CD4-positive, alpha-beta T cell treated with Interleukin-17A for 4 hours (primary cell): ENCODE measurements around the gene IL17RD.

Experiments
- DNase-seq: peaks from one replicate; pipeline ENCODE4 v3.0.0-alpha.2; 2020; ENCODE audit warnings: mixed read lengths

The IL17RD gene

DNA sequence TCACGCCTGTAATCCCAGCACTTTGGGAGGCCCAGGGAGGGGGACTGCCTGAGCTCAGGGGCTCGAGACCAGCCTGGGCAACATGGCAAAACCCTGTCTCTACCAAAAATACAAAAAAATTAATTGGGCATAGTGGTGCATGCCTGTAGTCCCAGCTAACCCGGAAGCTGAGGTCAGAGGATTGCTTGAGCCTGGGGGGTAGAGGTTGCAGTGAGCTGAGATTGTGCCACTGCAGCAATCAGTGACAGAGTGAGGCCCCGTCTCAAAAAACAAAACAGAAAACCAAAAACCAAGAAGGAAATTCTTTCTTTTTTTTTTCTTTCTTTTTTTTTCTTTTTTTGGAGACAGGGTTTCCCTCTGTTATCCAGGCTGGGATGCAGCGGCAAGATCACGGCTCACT, 101.2 kb downstream of the IL17RD start:
- DNase-seq = no peak

DNA sequence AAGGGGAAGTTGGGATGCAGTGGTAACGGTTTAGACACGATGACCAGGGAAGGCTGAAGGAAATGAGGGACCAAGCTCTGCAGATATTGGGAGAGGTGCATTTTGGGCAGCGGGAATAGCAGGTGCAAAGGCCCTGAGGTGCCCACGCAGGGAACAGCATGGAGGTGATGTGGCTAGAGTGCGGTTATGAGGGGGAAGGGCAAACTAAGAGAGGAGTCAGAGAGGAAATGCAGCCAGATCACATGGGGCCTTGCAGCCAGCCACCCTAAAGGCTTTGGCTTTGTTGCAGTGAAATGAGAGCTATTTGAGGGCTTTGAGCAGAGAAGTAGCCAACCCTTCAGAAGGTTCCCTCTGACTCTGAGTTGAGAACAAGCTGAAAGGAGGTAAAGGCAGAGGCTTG, 102.1 kb downstream of the IL17RD start:
- no peak for DNase-seq

DNA sequence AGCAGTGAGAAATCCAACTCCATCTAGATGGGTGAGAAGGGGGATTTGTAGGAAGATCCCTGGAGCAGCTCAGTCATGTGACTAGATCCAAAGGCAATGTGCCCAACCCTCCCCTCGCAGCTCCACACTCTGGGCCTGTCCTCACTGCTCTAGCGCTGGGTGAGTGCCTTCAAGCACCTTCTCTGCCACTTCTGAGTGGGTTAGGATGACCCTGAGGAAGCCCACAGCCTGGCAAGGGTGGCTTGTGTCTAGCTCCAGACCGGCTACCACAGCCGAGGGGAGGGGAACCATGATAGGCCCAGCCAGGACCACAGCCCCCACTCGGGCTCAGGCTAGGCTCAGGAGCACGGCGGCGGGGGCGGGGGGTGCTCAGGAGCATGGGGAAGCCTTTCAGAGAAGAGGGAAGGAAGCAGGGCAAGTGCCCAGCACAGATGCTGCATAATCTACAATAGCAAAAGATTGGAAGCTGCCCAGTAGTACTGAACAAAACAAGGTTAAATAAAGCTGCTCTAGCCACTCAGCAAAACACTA, 103.0 kb downstream of the IL17RD start:
- no peak for DNase-seq

DNA sequence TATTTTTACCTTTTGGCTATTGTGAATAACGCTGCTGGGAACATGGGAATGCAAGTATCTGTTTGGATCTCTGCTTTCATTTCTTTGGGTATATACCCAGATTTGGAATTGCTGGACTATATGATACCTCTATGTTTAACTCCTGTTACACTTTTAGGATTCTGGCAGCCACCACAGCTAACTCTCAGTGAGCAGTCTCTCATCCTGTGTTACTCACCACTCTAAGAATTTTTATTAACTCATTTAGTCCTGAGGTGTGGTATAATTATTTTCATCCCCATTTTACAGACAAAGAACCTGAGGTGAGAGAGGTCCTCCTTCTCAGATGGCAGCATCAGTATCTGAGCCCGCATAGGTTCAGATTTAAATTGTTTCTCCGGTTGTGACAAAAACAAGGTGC, 103.6 kb downstream of the IL17RD start:
- no peak for DNase-seq

DNA sequence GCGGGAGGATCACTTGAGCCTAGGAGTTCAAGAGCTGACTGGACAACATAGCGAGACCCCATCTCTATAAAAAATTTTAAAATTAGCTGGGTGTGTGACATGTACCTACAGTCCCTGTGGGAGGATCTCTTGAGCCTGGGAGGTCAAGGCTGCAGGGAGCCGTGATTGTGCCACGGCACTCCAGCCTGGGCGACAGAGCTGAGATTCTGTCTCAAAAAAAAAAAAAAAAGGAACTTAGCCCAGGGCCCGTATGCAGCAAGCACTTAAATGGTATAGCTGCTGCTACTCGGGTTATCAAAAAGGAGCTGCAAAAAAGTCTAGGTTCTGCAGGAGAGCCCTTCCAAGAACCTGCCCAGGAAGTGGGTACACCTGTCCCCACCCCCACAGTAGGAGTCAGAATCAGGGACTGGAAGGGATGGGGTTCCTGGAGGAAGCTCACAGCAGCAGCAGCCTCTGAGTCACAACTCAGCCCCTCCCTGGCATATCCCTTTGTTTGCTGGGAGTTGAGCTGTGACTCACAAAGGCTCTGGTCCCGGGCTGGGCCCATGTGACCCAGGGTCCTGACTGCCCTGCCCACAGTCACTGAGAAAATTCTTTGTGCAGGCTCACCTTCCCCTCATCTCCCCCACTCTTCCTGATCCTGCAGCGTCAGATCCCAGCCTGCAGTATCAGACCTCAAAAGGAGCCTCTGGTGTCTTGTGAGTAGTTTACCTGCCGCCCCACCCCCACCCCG, 104.9 kb downstream of the IL17RD start, which contains the start of gene SPATA12:
Gene SPATA12, plus strand, starts transcription at position 576 of the 733 bp plus-strand sequence. CDS start 13,031 bp downstream, outside the sequence.
- DNase-seq = no peak

DNA sequence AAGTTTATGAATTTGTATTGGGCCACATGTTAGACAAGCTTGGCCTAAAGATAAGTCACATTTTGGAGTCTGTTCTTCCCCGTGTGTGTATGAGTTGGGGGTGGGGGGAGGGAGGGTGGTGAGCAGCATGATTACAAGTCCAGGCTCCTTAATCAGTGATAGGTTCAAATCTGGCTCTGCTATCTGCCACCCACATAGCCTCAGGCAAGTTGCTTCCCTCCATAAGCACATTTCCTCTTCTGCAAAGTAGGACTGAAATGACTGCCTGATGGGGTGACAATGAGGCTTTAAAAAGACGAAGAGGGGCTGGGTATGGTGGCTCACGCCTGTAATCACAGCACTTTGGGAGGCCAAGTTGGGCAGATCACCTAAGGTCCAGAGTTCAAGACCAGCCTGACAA, 105.7 kb downstream of the IL17RD start:
- DNase-seq = no peak

DNA sequence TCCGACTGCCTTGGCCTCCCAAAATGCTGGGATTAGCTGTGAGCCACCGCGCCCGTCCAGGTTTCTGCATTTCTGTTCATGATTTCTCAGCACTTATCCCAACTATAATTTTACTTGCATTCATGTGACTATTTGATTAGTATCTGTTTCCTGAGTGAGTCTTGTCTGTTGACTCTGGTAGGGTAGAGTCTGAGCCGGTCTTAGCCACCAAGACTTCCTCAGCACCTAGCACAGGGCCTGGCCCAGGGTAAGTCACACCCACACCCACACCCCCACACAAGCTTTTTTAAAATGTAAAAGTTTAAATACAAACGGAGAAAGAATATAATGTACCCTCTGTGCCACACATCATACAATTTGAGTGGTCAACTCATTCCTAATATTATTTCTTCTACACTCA, 107.8 kb downstream of the IL17RD start:
- DNase-seq = no peak

DNA sequence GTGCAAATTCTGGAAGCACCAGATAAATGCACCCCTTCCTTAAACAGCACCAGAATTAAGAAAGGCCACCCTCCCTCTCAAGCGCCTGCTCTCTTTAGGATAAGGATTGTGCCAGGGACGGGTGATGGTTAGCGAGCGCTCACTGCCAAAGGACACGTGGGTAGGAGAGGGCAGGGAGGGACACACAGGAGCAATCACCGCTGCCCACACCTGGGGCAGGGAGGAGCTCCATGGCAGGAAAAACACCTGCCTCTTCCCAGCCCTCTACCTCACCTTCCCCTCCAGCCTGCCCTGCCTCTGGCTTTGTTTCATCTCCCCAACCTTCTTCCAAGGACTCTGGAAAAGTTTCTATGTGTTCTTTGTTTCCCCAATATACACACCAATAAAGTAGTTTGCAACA, 112.0 kb downstream of the IL17RD start:
- DNase-seq = no peak

DNA sequence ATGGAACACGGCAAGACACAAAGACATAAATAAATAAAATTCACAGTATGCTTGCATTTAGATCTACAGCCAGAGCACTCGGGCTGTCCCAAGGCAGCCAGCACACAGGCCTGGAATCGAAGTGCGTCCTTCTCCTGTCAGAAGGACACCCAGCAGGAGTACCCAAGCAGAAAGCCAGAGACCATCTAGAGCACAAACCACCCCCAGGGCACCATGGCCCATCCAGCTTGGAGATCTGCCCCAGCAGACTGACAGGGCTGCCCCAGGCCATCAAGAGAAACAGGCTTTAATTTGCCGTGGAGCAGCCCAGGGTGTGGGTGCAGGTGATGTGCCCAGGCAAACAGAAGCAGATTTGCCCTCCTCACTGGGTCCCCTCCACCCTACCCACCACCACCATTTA, 112.5 kb downstream of the IL17RD start:
- no peak for DNase-seq

DNA sequence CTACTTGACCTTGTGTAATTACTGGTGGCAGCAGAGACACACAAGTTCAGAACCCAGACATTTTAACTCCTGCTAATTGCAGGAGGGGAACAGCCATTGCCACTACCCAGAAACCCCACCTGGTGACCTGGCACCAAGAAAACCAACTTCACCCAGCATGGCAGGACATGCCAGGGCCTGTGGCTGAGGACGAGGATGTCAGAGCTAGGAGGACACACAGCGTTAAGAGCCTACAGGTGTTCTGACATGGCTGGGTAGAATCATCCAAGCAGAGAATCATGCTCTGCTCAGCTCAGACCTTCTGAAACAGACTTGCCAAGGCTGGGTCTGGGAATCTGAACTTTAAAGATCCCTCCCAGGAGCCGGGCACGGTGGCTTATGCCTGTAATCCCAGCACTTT, 116.4 kb downstream of the IL17RD start:
- DNase-seq = no peak

DNA sequence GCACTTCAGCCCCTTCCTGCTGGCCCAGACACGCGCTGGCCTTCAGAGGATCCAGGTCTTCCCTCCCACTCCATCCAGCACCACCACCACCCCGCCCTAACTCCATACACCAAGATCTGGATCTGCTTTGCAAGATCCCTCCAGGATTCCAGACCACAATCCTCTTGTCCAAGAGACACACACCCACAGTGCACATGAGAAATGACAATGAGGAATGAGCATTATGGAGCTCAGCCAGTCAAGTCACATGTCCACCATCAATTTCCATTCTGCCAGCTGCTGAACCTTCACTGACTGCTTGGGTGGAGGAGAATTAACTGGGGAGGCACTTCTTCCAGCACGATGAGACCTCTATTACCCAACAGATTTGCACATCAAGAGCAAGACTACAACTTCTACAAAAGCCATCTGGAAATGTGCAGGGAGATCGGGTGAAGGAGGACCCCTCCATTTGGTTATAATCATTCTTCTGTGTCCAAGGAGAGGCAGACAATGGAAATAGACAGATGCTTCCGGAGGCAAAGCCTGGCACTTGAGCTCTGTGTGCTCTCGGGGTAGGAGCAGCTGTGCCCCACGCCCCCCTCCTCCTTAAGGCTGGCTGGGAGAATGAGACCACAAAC, 117.0 kb downstream of the IL17RD start:
- no peak for DNase-seq

DNA sequence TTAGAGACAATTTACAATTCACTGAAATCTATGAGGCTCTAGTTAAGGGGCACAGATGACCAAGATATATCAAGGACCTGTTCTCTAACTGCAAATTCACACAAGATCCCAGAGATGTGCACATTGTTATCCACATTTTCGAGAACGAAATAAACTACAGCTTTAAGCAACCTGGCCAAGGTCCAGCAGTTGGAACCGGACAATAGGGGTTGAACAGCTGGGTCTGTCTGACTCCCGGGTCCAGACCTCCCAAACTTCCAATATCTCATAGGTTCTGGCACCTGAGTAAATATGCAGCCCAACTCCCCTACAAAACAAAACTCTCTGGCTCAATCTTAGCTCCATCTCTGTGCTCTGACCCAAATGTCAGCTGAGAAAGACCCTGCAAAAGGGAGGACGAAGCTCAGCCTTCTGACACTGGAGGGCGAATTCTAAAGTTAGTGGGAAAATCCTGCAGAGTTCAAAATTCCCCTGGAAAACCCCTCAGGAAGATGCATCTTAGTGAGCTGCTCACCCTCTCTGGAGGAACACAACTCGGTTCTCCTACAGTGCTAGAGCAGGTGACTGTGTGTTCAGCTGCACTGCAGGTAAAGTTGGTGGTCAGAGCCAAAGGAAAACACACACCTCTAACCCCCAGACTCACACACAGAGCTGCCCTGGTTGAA, 118.9 kb downstream of the IL17RD start:
- no peak for DNase-seq

DNA sequence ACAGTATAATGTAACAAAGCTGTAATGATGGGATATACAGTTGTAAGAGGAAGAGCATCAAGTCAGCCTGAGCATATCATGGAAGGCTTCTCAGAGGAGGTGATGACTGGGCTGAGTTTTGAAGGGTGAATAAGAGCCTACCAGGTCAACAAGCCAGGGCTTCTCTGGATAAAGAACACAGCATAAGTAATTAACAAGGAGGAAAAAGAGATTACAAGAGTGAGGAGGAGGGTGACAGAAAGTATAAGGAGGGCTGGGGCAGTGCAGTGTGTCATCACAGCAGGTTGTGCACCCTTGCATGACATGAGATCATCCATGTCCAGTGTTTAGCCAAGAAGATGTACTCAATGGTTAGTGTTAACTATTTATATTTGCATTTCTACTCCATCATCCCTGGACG, 121.6 kb downstream of the IL17RD start:
- no peak for DNase-seq

DNA sequence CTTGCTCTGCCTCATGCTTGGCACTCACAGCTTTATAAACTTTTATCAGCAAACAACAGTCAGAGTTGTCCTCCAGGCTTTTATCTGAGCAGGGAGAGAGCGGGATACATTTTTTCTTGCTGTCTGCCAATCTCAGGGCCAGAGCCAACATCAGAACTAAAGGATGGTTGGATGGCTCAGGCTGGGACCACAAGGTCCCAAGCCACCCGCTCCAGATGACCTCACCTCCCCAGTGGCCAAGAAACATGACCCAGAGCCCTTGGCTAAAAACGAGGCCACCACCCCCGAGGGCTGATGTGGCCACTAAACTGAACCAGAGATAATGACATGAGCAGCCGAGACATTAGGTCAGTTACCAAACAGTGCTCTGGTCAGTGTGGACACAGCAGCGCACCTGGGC, 123.5 kb downstream of the IL17RD start:
- DNase-seq = no peak
